ENCODE measurements around the gene WASHC2C.

DNA sequence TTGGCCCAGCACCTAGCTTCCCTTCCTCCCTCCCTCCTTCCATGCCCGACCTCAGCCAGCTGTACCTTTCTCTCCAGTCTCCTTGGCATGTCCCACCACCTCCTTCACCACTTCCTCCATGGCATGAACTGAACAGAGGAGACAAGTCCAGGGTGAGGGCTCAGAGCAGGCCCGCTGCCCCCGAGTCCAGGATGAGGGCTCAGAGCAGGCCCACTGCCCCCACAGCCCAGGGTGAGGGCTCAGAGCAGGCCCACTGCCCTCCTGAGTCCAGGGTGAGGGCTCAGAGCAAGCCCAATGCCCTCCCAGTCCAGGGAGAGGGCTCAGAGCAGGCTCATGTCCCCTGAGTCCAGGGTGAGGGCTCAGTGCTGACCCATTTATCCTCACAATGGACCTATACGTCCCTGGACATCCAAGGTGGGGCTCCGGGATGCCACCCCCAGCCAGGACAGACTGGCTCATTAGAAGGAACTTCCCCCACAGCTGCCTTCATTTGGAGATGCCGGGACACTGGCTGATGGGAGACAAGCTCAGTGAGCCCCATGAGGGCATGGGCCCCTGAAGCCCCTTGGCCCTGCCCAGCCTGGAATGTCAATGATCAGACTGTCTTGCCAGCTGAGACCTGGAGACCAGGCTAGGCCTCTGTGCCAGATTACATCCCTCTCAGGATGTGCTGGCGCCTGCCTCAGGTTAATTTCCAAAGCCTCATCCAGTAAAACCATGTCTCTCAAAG, 90.2 kb downstream of the WASHC2C start:
- no peak for TF ChIP-seq POLR2A (IDR thresholded peaks at IDR 0.05)
- TF ChIP-seq, protein P1, sequence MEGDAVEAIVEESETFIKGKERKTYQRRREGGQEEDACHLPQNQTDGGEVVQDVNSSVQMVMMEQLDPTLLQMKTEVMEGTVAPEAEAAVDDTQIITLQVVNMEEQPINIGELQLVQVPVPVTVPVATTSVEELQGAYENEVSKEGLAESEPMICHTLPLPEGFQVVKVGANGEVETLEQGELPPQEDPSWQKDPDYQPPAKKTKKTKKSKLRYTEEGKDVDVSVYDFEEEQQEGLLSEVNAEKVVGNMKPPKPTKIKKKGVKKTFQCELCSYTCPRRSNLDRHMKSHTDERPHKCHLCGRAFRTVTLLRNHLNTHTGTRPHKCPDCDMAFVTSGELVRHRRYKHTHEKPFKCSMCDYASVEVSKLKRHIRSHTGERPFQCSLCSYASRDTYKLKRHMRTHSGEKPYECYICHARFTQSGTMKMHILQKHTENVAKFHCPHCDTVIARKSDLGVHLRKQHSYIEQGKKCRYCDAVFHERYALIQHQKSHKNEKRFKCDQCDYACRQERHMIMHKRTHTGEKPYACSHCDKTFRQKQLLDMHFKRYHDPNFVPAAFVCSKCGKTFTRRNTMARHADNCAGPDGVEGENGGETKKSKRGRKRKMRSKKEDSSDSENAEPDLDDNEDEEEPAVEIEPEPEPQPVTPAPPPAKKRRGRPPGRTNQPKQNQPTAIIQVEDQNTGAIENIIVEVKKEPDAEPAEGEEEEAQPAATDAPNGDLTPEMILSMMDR (IDR thresholded peaks at IDR 0.05) = no peak
